ENCODE data around the gene OR4N2.
"Not testable (repeated sequence)": the region's sequence is repeated elsewhere in the genome, so short reads cannot be mapped to it uniquely, and the experiment has no call there.

OR4N2 gene

GRCh38 chr14:19828314-19828713, 24.7 kb downstream of the OR4N2 start:
- Histone ChIP-seq H3K4ac (ENCODE audit: low read depth, low read length) (no peak overlapping the region), H2AFZ (ENCODE audit: insufficient read depth, low read length, poor library complexity) (no peak overlapping the region), H3K27me3 (ENCODE audit: insufficient read depth, low read length) (no peaks in the 10 kb centered on the region), H3K9ac (ENCODE audit: low read length) (no peak overlapping the region), H2BK120ac (ENCODE audit: insufficient read depth, low read length, poor library complexity) (no peak overlapping the region), H3K9me3 (ENCODE audit: insufficient read depth, low read depth, low read length) (peaks cover 5% of the 10 kb centered on the region), H2AK5ac (ENCODE audit: low read length) (no peak overlapping the region), H4K12ac (ENCODE audit: low read depth, low read length) (no peak overlapping the region), H3K18ac (ENCODE audit: low read length) (no peak overlapping the region), H4K8ac (ENCODE audit: low read depth, low read length) (no peak overlapping the region), H2BK12ac (ENCODE audit: low read length) (no peak overlapping the region), H3K79me1 (ENCODE audit: low read length) (no peaks in the 10 kb centered on the region), H3K4me1 (ENCODE audit: control insufficient read depth in 1 of 2, insufficient read depth in 2 of 2, low read length in 2 of 2) (no peaks in the 10 kb centered on the region), H3K14ac (ENCODE audit: low read length) (no peak overlapping the region), H3K23ac (ENCODE audit: low read length) (no peak overlapping the region), H4K91ac (ENCODE audit: low read depth, low read length) (no peak overlapping the region), H2BK5ac (ENCODE audit: low read depth, low read length, poor library complexity) (no peak overlapping the region), H3K27ac (ENCODE audit: low read depth, low read length) (no peak overlapping the region), H3K4me2 (ENCODE audit: low read length) (no peak overlapping the region), H3K4me3 (ENCODE audit: low read depth, low read length) (no peak overlapping the region), H3K36me3 (ENCODE audit: control insufficient read depth in 1 of 2, insufficient read depth in 2 of 2, low read length in 2 of 2) (no peaks in the 10 kb centered on the region), H3K79me2 (ENCODE audit: control insufficient read depth, insufficient read depth, low read length, poor library complexity) (no peaks in the 10 kb centered on the region)
- DNase-seq = no peak
- no CpG with 5 or more reads among the region's 2 CpGs for WGBS (ENCODE audit: extremely low coverage, insufficient coverage, insufficient read length)

- not testable (repeated sequence) for H3K4me1 ChIP-seq (ENCODE audit: control insufficient read depth in 1 of 2, insufficient read depth in 2 of 2, low read length in 2 of 2); DNase-seq; H3K79me1 ChIP-seq (ENCODE audit: low read length); H2BK5ac ChIP-seq (ENCODE audit: low read depth, low read length, poor library complexity); H3K9ac ChIP-seq (ENCODE audit: low read length); H3K18ac ChIP-seq (ENCODE audit: low read length); H4K8ac ChIP-seq (ENCODE audit: low read depth, low read length); H3K14ac ChIP-seq (ENCODE audit: low read length); H2BK120ac ChIP-seq (ENCODE audit: insufficient read depth, low read length, poor library complexity); H3K4ac ChIP-seq (ENCODE audit: low read depth, low read length); H3K4me2 ChIP-seq (ENCODE audit: low read length); H3K36me3 ChIP-seq (ENCODE audit: control insufficient read depth in 1 of 2, insufficient read depth in 2 of 2, low read length in 2 of 2); H3K27me3 ChIP-seq (ENCODE audit: insufficient read depth, low read length); H2BK12ac ChIP-seq (ENCODE audit: low read length); H4K12ac ChIP-seq (ENCODE audit: low read depth, low read length); H4K91ac ChIP-seq (ENCODE audit: low read depth, low read length); H2AFZ ChIP-seq (ENCODE audit: insufficient read depth, low read length, poor library complexity); H3K79me2 ChIP-seq (ENCODE audit: control insufficient read depth, insufficient read depth, low read length, poor library complexity); H3K27ac ChIP-seq (ENCODE audit: low read depth, low read length); H3K4me3 ChIP-seq (ENCODE audit: low read depth, low read length); H2AK5ac ChIP-seq (ENCODE audit: low read length); H3K23ac ChIP-seq (ENCODE audit: low read length)
- H3K9me3 ChIP-seq (ENCODE audit: insufficient read depth, low read depth, low read length) = peaks cover 12% of the 10 kb centered on the region
- WGBS (ENCODE audit: extremely low coverage, insufficient coverage, insufficient read length) = no CpG with 5 or more reads among the region's 8 CpGs
Observed at GRCh38 chr14:19834203-19834848, 30.8 kb downstream of the OR4N2 start.

DNA sequence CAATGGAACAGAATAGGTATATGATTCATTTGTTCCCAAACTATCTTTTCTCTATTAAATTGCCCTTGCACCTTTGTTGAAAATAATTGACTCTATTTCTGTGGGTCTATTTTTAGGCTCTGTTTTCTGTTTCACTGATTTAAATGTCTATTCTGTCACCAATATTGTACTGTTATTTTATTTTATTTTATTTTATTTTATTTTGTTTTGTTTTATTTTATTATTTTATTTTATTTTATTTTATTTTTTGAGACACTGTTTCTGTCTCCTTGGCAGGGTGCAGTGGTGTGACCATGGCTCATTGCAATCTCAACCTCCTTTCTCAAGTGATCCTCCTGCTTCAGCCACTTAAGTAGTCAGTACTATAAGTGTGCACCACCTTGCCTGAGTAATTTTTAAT, 34.9 kb downstream of the OR4N2 start:
- H3K36me3 ChIP-seq (ENCODE audit: control insufficient read depth in 1 of 2, insufficient read depth in 2 of 2, low read length in 2 of 2) = no peaks in the 10 kb centered on the region
- no peak overlapping the region for H3K4ac ChIP-seq (ENCODE audit: low read depth, low read length)
- no peak overlapping the region for H3K4me2 ChIP-seq (ENCODE audit: low read length)
- H3K79me2 ChIP-seq (ENCODE audit: control insufficient read depth, insufficient read depth, low read length, poor library complexity) = no peaks in the 10 kb centered on the region
- H2BK12ac ChIP-seq (ENCODE audit: low read length) = no peak overlapping the region
- H3K4me3 ChIP-seq (ENCODE audit: low read depth, low read length) = no peak overlapping the region
- H2BK5ac ChIP-seq (ENCODE audit: low read depth, low read length, poor library complexity) = no peak overlapping the region
- no peaks in the 10 kb centered on the region for H3K4me1 ChIP-seq (ENCODE audit: control insufficient read depth in 1 of 2, insufficient read depth in 2 of 2, low read length in 2 of 2)
- H3K9me3 ChIP-seq (ENCODE audit: insufficient read depth, low read depth, low read length) = peaks cover 14% of the 10 kb centered on the region
- H2AFZ ChIP-seq (ENCODE audit: insufficient read depth, low read length, poor library complexity) = no peak overlapping the region
- H2AK5ac ChIP-seq (ENCODE audit: low read length) = no peak overlapping the region
- no peaks in the 10 kb centered on the region for H3K27me3 ChIP-seq (ENCODE audit: insufficient read depth, low read length)
- no peak overlapping the region for H2BK120ac ChIP-seq (ENCODE audit: insufficient read depth, low read length, poor library complexity)
- H4K8ac ChIP-seq (ENCODE audit: low read depth, low read length) = no peak overlapping the region
- no peak overlapping the region for H3K27ac ChIP-seq (ENCODE audit: low read depth, low read length)
- H4K91ac ChIP-seq (ENCODE audit: low read depth, low read length) = no peak overlapping the region
- H4K12ac ChIP-seq (ENCODE audit: low read depth, low read length) = no peak overlapping the region
- no peak overlapping the region for H3K18ac ChIP-seq (ENCODE audit: low read length)
- no peak overlapping the region for H3K23ac ChIP-seq (ENCODE audit: low read length)
- H3K14ac ChIP-seq (ENCODE audit: low read length) = no peak overlapping the region
- no peak for DNase-seq
- H3K9ac ChIP-seq (ENCODE audit: low read length) = no peak overlapping the region
- H3K79me1 ChIP-seq (ENCODE audit: low read length) = no peaks in the 10 kb centered on the region

GRCh38 chr14:19851365-19851764, 47.8 kb downstream of the OR4N2 start:
- peak; percentile 21 to 54 for DNase-seq
- H3K4me2 ChIP-seq (ENCODE audit: low read length) = no peak overlapping the region

More at GRCh38 chr14:19851365-19851764, 47.8 kb downstream of the OR4N2 start:
- H2BK12ac ChIP-seq (ENCODE audit: low read length) = no peak overlapping the region
- no peaks in the 10 kb centered on the region for H3K4me1 ChIP-seq (ENCODE audit: control insufficient read depth in 1 of 2, insufficient read depth in 2 of 2, low read length in 2 of 2)
- H3K9ac ChIP-seq (ENCODE audit: low read length) = no peak overlapping the region
- no peak overlapping the region for H3K4ac ChIP-seq (ENCODE audit: low read depth, low read length)
- H3K18ac ChIP-seq (ENCODE audit: low read length) = no peak overlapping the region
- no peak overlapping the region for H2BK5ac ChIP-seq (ENCODE audit: low read depth, low read length, poor library complexity)
- H3K14ac ChIP-seq (ENCODE audit: low read length) = no peak overlapping the region
- no peak overlapping the region for H2AFZ ChIP-seq (ENCODE audit: insufficient read depth, low read length, poor library complexity)
- no peaks in the 10 kb centered on the region for H3K27me3 ChIP-seq (ENCODE audit: insufficient read depth, low read length)
- H3K4me3 ChIP-seq (ENCODE audit: low read depth, low read length) = no peak overlapping the region
- H3K23ac ChIP-seq (ENCODE audit: low read length) = no peak overlapping the region
- no peaks in the 10 kb centered on the region for H3K79me1 ChIP-seq (ENCODE audit: low read length)
- no peak overlapping the region for H3K27ac ChIP-seq (ENCODE audit: low read depth, low read length)
- no peak overlapping the region for H4K12ac ChIP-seq (ENCODE audit: low read depth, low read length)
- peaks cover 3% of the 10 kb centered on the region for H3K9me3 ChIP-seq (ENCODE audit: insufficient read depth, low read depth, low read length)
- H4K8ac ChIP-seq (ENCODE audit: low read depth, low read length) = no peak overlapping the region
- no peak overlapping the region for H2AK5ac ChIP-seq (ENCODE audit: low read length)
- H3K79me2 ChIP-seq (ENCODE audit: control insufficient read depth, insufficient read depth, low read length, poor library complexity) = no peaks in the 10 kb centered on the region
- no peak overlapping the region for H2BK120ac ChIP-seq (ENCODE audit: insufficient read depth, low read length, poor library complexity)
- no peak overlapping the region for H4K91ac ChIP-seq (ENCODE audit: low read depth, low read length)
- no peaks in the 10 kb centered on the region for H3K36me3 ChIP-seq (ENCODE audit: control insufficient read depth in 1 of 2, insufficient read depth in 2 of 2, low read length in 2 of 2)
